ENCODE results near the gene IFNAR1.
A peak's percentile ranks its signal among the peaks of the same experiment; 100 is the strongest.

IFNAR1 gene

GRCh38 chr21:33325222-33326067, 675 bp downstream of the IFNAR1 start:
- H3K4me1 ChIP-seq: peaks cover 16 to 43% (median 28%) of the 10 kb centered on the region in 10 experiments
- peak overlapping the region; percentile 91 to 99 (median 96) for H3K9ac ChIP-seq
- no peaks in the 10 kb centered on the region for H3K27me3 ChIP-seq
- H3K27ac ChIP-seq: peak overlapping the region; percentile 90 to 100 (median 96)
- H4K20me1 ChIP-seq: peaks cover 0 to 41% (median 6%) of the 10 kb centered on the region in 11 experiments; a peak in 10 of 22 replicates
- H3K9me3 ChIP-seq (replicated peaks in 1 of 11): peaks cover 0 to 14% (median 6%) of the 10 kb centered on the region in 11 experiments; a peak in 16 of 22 replicates
- peak overlapping the region; percentile 75 to 96 (median 86) for H3K4me3 ChIP-seq
- TF ChIP-seq Cebpa-rat (IDR thresholded peaks at IDR 0.05): no peak
- H3K36me3 ChIP-seq: peaks cover 15 to 34% (median 25%) of the 10 kb centered on the region in 11 experiments
- H3K4me2 ChIP-seq: peak overlapping the region; percentile 80 to 98 (median 92)

GRCh38 chr21:33327326-33327725, 2.6 kb downstream of the IFNAR1 start:
- TF ChIP-seq Cebpa-rat (IDR thresholded peaks at IDR 0.05): no peak
- Histone ChIP-seq H3K27me3 (no peaks in the 10 kb centered on the region), H3K4me2 (peak overlapping the region; percentile 36 to 98 (median 92); a peak in 18 of 22 replicates), H3K4me3 (peak overlapping the region in 3 of 10 experiments; percentile 86 to 88 (median 86); a peak in 5 of 20 replicates), H3K4me1 (peaks cover 18 to 55% (median 28%) of the 10 kb centered on the region in 10 experiments), H3K36me3 (peaks cover 34 to 52% (median 44%) of the 10 kb centered on the region in 11 experiments), H3K27ac (no peak overlapping the region; a peak in 1 of 22 replicates), H3K9me3 (replicated peaks in 1 of 11) (peaks cover 18 to 32% (median 25%) of the 10 kb centered on the region in 11 experiments), H3K9ac (peak overlapping the region in 2 of 11 experiments; percentile 99; a peak in 3 of 22 replicates), H4K20me1 (peaks cover 0 to 50% (median 6%) of the 10 kb centered on the region in 11 experiments; a peak in 11 of 22 replicates)

GRCh38 chr21:33327792-33328433, 3.1 kb downstream of the IFNAR1 start:
- peak overlapping the region in 9 of 11 experiments; percentile 36 to 98 (median 92); a peak in 15 of 22 replicates for H3K4me2 ChIP-seq
- TF ChIP-seq Cebpa-rat (IDR thresholded peaks at IDR 0.05): no peak
- H3K27ac ChIP-seq: peak overlapping the region in 1 of 11 experiments; percentile 24; a peak in 3 of 22 replicates
- peak overlapping the region in 3 of 10 experiments; percentile 1 to 88 (median 86); a peak in 5 of 20 replicates for H3K4me3 ChIP-seq
- H3K9ac ChIP-seq: peak overlapping the region in 2 of 11 experiments; percentile 11 to 36; a peak in 1 of 22 replicates
- peaks cover 18 to 55% (median 28%) of the 10 kb centered on the region in 10 experiments for H3K4me1 ChIP-seq
- H4K20me1 ChIP-seq: peaks cover 0 to 50% (median 6%) of the 10 kb centered on the region in 11 experiments; a peak in 11 of 22 replicates
- H3K9me3 ChIP-seq (replicated peaks in 1 of 11): peaks cover 24 to 38% (median 31%) of the 10 kb centered on the region in 11 experiments
- no peaks in the 10 kb centered on the region for H3K27me3 ChIP-seq
- H3K36me3 ChIP-seq: peaks cover 38 to 58% (median 49%) of the 10 kb centered on the region in 11 experiments

GRCh38 chr21:33330726-33331125, 6.0 kb downstream of the IFNAR1 start:
- Histone ChIP-seq H3K27ac (peak overlapping the region in 1 of 11 experiments; percentile 4; a peak in 1 of 22 replicates), H3K4me3 (no peak overlapping the region), H3K4me2 (peak overlapping the region in 1 of 11 experiments; percentile 32; a peak in 1 of 22 replicates), H3K27me3 (no peaks in the 10 kb centered on the region), H4K20me1 (peaks cover 0 to 64% (median 7%) of the 10 kb centered on the region in 11 experiments; a peak in 13 of 22 replicates), H3K9me3 (replicated peaks in 1 of 11) (peaks cover 43 to 64% (median 59%) of the 10 kb centered on the region in 11 experiments), H3K36me3 (peaks cover 63 to 86% (median 73%) of the 10 kb centered on the region in 11 experiments), H3K9ac (no peak overlapping the region), H3K4me1 (peaks cover 18 to 59% (median 26%) of the 10 kb centered on the region in 10 experiments)
- TF ChIP-seq Cebpa-rat (IDR thresholded peaks at IDR 0.05): no peak

- H3K36me3 ChIP-seq: peaks cover 72 to 91% (median 82%) of the 10 kb centered on the region in 11 experiments
- no peak overlapping the region for H3K9ac ChIP-seq
- no peak for TF ChIP-seq Cebpa-rat (IDR thresholded peaks at IDR 0.05)
- no peak overlapping the region; a peak in 1 of 22 replicates for H3K4me2 ChIP-seq
- peak overlapping the region in 2 of 10 experiments; percentile 9 to 13; a peak in 3 of 20 replicates for H3K4me3 ChIP-seq
- peaks cover 6 to 54% (median 12%) of the 10 kb centered on the region in 10 experiments; a peak in 16 of 20 replicates for H3K4me1 ChIP-seq
- peaks cover 0 to 71% (median 6%) of the 10 kb centered on the region in 11 experiments; a peak in 11 of 22 replicates for H4K20me1 ChIP-seq
- H3K27ac ChIP-seq: no peak overlapping the region
- H3K27me3 ChIP-seq: no peaks in the 10 kb centered on the region
- H3K9me3 ChIP-seq (replicated peaks in 1 of 11): peaks cover 43 to 64% (median 59%) of the 10 kb centered on the region in 11 experiments
Measured at GRCh38 chr21:33332143-33332542, 7.4 kb downstream of the IFNAR1 start.

GRCh38 chr21:33334191-33334590, 9.4 kb downstream of the IFNAR1 start:
- peaks cover 71 to 94% (median 80%) of the 10 kb centered on the region in 11 experiments for H3K36me3 ChIP-seq

GRCh38 chr21:33334824-33335223, 10.1 kb downstream of the IFNAR1 start:
- no peak overlapping the region for H3K4me3 ChIP-seq
- no peak overlapping the region for H3K27ac ChIP-seq
- no peak overlapping the region for H3K4me2 ChIP-seq
- H3K27me3 ChIP-seq: no peaks in the 10 kb centered on the region
- TF ChIP-seq Cebpa-rat (IDR thresholded peaks at IDR 0.05): no peak
- H3K36me3 ChIP-seq: peaks cover 67 to 93% (median 74%) of the 10 kb centered on the region in 11 experiments
- H3K9ac ChIP-seq: no peak overlapping the region
- H3K9me3 ChIP-seq (replicated peaks in 1 of 11): peaks cover 43 to 59% (median 56%) of the 10 kb centered on the region in 11 experiments
- H4K20me1 ChIP-seq: peaks cover 0 to 65% (median 5%) of the 10 kb centered on the region in 11 experiments; a peak in 10 of 22 replicates
- peaks cover 0 to 53% (median 14%) of the 10 kb centered on the region in 10 experiments; a peak in 14 of 20 replicates for H3K4me1 ChIP-seq

More at GRCh38 chr21:33334191-33334590, 9.4 kb downstream of the IFNAR1 start:
- Histone ChIP-seq H3K27me3 (no peaks in the 10 kb centered on the region), H3K9ac (no peak overlapping the region), H3K4me3 (no peak overlapping the region), H3K27ac (no peak overlapping the region), H3K9me3 (replicated peaks in 1 of 11) (peaks cover 43 to 60% (median 56%) of the 10 kb centered on the region in 11 experiments), H4K20me1 (peaks cover 0 to 65% (median 2%) of the 10 kb centered on the region in 11 experiments; a peak in 10 of 22 replicates), H3K4me1 (peaks cover 0 to 52% (median 9%) of the 10 kb centered on the region in 10 experiments; a peak in 12 of 20 replicates), H3K4me2 (no peak overlapping the region)
- no peak for TF ChIP-seq Cebpa-rat (IDR thresholded peaks at IDR 0.05)

GRCh38 chr21:33339135-33339534, 14.4 kb downstream of the IFNAR1 start:
- H3K4me1 ChIP-seq: peaks cover 0 to 54% (median 20%) of the 10 kb centered on the region in 10 experiments; a peak in 14 of 20 replicates
- peak overlapping the region in 1 of 11 experiments; percentile 43; a peak in 1 of 22 replicates for H3K9ac ChIP-seq
- no peak for TF ChIP-seq Cebpa-rat (IDR thresholded peaks at IDR 0.05)
- peaks cover 0 to 51% (median 8%) of the 10 kb centered on the region in 11 experiments; a peak in 11 of 22 replicates for H4K20me1 ChIP-seq
- peaks cover 65 to 93% (median 75%) of the 10 kb centered on the region in 11 experiments for H3K36me3 ChIP-seq
- H3K4me3 ChIP-seq: no peak overlapping the region
- H3K4me2 ChIP-seq: peak overlapping the region in 6 of 11 experiments; percentile 4 to 88 (median 52); a peak in 9 of 22 replicates
- H3K9me3 ChIP-seq (replicated peaks in 1 of 11): peaks cover 8 to 16% (median 15%) of the 10 kb centered on the region in 11 experiments; a peak in 21 of 22 replicates
- H3K27ac ChIP-seq: peak overlapping the region in 6 of 11 experiments; percentile 25 to 67 (median 38); a peak in 8 of 22 replicates
- H3K27me3 ChIP-seq: no peaks in the 10 kb centered on the region

Measured in BLaER1 treated with 17β-estradiol and CSF1 and Interleukin-3, amounts not matched to agents 10 nM and 100 nM (cell line).